NCI-H1092 (cell line): ENCODE data around the gene NUP107.

Source experiments
- DNase-seq: peaks from one replicate; lab custom pipeline; 2025; lab: John Stamatoyannopoulos, UW

The NUP107 gene

DNA sequence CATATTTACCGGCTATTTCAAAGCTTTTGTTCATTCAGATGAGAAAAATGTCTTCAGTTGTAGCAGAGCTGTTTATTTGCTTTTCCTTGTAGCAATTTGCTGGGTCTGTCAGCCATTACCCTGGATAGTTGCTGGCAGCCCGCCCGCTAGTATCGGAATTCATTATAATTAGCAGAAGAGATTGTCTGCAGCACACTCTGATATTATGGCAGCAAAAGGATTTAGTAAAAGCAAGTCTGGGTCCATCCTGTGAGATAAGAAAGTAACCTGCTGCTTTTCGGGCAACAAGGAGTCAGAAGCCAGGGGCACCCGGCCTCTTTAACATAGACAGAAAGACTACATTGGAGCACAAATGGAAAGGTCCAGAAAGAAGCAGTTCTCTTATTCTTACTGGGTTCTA, 53.1 kb downstream of the NUP107 start:
- DNase-seq: no peak

DNA sequence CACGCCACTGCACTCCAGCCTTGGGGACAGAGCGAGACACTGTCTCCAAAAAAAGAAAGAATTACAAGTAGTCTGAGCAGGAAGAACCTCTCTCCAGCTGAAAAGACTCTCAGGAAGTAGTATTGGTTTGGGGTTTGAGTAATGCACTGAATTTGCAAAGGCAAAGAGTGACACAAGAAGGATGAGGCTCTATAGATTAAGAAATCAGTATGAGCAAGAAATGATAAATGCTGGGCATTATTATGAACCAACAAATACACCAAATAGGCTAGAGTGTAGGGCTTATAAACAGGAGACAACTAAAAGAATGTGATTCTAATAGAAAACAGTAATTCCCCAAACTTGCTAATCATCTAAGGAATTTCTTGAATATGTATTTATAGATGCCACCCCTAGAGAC, 56.6 kb downstream of the NUP107 start:
- no peak for DNase-seq

DNA sequence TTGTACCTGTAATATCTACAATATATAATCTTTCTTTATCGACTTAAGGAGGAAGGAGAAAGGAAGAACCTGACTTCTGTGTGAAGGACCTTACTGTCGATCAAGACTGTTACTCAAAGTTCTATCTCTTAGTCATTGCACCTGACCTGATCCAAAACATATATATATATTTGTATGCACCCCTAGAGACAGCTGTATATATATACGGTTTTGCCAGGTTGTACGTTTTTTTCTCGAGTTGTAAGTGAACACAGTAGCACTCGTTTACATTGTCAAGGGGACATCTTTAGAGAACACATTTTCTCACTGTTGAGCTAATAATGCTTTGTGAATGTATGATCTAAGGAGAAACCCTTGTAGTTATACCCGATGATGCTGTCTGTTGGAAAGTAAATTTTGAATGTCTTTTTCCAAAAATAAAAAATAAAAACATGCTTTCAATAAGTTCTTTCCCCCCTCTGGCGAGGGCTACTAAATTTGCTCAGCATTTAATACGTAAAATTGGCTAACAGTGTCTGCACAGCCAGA, 58.7 kb downstream of the NUP107 start:
- no peak for DNase-seq

DNA sequence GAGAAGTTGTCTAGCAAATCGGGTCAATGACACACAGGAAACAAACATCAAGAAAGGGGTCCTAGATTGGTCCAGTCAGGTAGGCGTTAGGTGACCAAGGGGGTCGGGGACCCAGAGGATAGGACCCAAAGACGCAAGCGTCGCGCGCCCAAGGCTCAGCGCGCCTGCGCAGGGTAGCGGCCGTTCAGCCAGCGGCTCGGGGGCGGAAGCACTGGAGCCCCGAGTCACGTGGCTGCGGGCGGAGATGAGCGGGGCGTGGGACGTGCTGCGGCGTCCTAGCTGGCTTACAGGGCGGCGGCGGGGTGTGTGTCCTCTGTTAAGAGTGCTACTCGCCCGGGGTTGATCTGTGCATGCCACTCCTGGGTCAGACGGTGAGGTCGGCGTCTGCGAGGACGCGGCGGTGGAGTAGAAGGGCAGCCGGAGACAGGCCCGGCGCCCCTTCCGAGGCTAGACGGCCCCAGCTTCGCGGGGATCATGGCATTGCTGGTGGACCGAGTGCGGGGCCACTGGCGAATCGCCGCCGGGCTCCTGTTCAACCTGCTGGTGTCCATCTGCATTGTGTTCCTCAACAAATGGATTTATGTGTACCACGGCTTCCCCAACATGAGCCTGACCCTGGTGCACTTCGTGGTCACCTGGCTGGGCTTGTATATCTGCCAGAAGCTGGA, 59.3 kb downstream of the NUP107 start, which contains the start of gene SLC35E3:
TSS of gene SLC35E3 (plus strand) at position 273 of the 668 bp plus-strand sequence. CDS start at position 475, 202 bp downstream.
- DNase-seq: peak; percentile 88

DNA sequence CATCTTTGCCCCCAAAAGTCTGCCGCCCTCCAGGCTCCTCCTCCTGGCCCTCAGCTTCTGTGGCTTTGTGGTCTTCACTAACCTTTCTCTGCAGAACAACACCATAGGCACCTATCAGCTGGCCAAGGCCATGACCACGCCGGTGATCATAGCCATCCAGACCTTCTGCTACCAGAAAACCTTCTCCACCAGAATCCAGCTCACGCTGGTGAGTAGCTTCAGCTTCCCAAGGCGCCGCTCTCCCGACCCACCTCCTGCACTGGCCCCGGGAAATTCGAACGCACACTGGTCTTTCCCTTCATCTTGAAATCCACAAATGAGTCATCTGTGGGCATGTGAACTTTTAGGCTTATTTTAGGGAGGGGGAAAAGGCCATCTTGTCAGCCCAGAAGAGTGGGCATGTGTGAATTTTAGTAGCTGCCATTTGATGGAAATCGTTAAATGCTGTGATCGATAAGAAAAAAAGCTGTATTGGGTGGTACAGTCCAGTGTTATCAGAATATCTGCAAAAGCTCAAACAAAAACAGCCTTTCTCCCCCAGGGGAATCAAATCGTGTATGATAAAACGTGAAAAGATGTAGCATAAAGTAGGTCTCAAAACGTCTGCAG, 59.9 kb downstream of the NUP107 start:
- DNase-seq: peak; percentile 16

DNA sequence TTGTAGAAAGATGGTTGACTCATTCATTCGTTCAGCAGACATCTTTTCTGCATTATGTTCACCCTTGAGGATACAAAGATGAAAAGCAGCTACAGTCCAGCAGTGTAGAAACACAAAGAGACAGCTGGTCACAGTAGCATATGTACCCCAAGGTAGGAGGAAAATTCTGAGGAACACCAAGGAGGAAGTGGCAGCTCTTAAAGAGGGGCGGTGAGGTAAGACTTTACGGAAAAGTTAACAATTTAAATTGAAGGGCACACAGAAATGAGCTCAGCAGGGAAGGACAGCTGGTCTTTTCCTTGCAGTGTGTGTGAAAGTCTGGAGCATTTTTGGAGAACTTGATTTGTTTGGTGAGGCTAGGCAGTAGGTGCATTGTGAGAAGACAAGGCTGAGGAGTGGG, 62.7 kb downstream of the NUP107 start:
- DNase-seq: no peak

DNA sequence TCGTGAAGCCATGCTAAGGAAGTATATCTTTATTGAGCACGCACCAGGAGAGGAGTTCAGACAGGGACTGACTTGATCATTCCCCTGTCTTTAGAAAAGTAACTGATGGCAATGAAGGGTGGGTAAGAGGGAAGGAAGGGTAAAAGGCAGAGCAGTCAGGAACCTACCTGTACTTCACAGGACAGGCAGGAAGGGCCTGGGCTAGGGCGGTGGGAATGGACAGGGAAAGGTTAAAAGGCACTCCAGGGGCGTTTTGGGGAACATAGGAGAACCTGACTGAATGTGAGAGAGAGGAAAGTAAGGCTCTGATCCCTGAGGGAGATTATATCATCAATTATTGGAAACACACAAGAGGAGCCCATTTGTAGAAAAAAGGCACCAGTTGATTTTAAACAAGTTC, 63.1 kb downstream of the NUP107 start:
- no peak for DNase-seq

DNA sequence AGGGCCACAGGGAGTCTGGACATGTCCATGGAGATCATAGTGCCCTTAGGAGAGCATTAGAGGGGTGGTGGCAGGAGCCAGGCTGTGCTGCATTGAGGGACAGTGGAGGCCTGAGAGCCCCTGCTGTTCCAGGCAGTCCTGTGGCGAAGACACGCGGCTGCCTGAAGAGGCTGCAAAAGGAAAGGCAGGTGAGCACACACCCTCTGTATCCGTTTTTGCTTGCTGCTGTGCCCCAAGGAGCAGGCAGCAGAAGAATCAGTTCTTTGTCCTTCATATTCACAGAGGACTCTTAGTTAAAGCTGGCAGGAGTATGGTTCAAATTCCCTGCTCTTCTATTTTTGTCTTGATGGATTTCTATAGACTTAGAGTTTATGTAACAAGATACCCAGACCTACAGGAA, 63.7 kb downstream of the NUP107 start:
- no peak for DNase-seq

DNA sequence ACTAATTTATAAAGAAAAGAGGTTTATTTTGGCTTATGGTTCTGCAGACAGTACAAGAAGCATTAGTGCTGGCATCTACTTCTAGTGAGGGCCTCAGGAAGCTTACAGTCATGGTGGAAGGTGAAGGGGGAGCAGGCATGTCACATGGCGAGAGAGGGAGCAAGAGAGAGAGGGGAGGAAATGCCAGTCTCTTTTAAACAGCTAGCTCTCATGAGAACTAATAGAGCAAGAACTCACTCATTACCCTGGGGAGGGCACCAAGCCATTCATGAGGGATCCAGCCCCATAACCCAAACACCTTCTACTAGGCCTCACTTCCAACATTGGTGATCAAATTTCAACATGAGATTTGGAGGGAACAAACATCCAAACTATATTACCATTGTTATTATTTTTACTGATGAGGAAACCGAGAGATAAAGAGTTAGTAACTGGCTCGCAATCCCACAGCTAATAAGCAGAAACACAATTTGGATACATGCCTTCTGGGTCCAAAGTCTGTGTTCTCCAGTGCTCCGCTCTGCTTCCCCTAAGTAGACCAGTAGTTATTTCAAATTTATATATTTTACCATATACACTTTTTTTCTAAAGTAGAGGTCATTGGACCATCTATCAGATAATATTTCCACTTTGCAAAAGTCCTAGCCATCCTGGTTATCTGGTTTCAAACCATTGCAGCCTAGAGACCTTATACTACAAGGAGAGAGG, 68.9 kb downstream of the NUP107 start:
- DNase-seq: no peak

DNA sequence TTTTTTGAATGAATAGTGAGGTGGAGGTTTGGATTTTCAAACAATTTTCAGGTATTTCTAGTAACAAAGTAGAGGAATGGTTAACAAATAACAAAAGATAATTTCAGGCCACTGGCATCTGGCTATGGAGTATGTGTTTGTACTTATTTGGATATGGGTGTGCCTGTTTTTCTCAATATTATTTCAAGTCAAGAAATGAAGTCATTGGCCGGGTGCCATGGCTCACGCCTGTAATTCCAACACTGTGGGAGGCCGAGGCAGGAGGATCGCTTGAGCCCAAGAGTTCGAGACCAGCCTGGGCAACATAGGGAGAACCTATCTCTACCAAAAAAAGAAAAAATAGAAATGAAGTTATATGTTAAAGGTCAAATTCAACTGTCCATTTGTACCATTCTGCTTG, 73.1 kb downstream of the NUP107 start:
- DNase-seq: no peak

DNA sequence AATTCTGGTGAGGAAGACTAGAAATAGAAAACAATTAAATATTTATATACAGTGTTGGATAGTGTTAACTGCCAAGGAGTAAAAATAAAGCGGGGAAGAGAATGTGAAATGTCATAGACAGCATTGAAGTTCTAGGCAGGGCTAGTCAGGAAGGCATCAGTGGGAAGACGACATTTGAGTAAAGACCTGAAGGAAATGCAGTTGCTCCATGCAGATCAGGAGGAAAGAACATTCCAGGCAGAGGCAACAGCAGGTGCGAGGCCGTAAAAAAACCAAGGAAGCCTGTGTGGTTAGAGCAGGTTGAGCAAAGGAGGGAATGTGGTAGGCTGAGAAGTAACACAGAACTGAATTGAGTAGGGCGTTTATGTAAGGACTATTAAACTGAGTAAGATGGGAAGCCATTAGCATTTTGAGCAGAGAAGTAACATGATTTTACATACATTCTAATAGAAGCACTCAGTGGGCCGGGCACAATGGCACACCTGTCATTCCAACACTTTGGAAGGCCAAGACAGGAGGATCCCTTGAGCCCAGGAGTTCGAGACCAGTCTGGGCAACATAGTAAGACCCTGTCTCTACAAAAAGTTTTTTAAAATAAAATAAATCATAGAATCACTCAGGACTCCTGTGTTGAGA, 74.1 kb downstream of the NUP107 start:
- no peak for DNase-seq

DNA sequence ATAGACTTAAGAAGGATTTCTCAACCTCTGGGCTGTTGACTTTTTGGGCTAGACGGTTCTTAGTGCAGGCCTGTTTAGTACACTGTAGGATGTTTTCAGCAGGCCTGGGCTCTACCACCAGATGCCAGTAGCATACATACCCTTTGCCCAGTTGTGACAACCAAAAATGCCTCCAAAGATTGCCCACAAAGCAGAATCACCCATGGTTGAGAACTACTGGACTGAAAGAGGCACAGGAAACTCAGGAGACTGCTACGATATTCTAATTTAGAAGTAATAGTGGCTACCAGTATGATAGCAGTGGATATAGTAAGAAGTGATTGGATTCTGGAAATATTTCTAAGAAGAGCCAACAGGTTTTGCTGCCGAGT, 74.6 kb downstream of the NUP107 start:
- no peak for DNase-seq

DNA sequence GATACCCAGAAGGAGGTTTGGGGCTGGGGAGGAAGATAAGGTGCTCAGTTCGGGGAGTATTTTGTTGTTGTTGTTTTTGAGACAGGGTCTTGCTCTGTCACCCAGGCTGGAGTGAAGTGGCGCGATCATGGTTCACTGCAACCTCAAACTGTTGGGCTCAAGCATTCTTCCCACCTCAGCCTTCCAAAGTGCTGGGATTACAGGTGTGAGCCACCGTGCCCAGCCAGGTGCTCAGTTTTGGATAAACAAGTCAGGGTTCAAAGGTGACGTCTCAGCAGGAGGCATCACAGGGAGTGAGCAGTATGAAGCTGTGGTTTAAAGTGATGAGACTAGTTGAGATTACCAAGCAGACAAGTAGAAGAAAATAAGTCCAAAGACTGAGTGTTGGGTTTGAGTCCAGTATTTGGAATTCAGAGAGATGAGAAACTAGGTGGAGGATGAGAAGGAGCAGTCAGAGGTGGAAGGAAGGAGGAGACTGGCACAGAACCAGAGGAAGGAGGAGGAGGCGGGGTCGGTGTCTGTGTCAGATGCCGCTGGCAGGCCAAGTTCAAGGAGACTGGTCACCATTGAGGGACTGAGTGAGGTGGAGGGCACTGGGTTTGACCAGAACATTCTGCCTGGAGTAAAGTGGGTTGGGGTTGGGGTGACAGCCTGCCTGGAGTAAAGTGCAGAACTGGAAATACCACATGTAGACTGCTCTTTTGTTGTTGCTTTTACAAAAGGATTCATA, 75.3 kb downstream of the NUP107 start:
- DNase-seq: no peak

DNA sequence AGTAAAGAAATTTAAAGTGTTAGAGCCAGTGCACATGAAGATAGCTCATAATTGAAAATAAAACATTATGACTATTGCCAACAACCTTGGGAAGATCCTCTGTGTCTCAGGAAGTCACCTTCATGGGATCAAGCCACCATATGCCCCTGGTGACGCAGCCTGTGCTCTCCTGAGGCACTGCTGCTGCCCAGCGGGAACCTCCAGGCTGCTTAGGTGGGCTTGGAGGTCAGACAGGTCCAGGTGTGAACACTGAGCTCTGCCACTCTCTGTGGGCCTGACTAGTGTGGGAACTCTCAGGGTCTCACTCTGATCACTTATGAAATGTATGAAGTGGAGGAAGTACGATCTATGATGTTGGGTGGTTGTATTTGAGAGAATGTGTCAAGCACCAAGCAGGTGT, 75.9 kb downstream of the NUP107 start:
- DNase-seq: no peak

DNA sequence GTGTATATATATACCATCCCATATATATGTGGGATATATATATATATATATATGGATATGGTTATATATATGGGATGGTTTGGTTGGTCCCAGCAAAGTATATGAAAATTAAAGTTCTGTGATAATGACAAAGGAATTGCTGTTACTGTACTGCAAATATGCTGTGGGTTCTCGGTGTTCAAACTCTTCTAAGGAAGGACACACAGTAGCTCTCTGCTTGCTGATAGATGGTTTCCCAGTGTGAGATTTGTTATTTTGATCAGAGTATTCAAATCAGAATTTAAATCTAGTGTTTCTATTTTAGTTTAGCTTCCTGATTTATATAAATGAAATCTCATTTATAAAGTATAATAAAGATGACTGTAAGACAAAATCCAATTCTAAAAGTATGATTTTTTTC, 78.9 kb downstream of the NUP107 start:
- no peak for DNase-seq

DNA sequence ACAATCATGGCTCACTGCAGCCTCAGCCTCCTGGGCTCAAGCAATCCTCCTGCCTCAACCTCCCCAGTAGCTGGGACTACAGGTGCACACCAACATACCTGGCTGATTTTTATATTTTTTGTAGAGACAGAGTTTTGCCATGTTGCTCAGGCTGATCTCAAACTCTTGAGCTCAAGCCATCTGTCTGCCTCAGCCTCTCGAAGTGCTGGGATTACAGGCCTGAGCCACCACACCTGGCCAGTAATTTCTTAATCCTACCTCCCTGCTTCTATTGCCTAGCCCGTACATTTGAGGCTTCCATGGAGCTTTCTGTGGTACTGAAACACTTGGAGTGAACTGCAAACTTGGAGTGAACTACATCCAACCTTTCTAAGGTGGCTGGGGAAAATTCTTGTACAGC, 79.9 kb downstream of the NUP107 start:
- DNase-seq: no peak

DNA sequence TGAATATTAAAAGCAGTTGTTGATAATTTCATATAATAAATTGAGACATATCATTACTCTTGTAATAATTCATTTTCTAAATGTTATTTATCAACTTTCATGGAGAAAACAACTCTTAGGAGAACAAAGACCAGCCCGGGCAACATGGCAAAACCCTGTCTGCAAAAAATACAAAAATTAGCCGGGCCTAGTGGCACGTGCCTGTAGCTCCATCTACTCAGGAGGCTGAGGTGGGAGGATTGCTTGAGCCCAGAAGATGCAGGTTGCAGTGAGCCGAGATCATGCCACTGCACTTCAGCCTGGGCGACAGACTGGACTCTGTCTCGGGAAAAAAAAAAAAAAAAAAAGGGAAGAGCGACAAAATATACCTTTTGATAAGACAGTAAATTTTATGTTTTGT, 80.4 kb downstream of the NUP107 start:
- DNase-seq: no peak

DNA sequence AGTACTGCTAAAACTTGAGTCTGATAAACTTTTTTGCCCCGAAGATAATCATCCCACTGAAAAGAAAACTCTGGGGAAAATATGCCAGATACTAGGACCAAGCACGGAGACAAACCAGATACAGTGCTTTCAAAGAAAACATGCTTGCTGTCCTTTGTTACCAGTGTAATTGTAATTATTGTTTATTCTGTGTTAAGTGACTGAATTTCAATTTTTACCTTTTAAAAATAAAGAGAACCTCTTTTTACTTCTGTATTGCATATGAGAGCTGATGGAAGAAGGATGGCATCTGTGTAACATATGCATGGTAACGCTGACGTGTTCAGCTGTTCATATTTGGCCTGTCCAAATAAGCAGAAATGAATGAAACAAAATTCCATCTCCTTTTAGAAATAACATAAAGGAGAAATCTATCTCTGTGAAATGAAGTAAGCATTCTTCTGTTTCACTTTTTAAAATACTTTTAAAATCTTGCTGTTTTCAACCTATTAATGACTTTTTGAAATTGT, 81.7 kb downstream of the NUP107 start:
- no peak for DNase-seq

DNA sequence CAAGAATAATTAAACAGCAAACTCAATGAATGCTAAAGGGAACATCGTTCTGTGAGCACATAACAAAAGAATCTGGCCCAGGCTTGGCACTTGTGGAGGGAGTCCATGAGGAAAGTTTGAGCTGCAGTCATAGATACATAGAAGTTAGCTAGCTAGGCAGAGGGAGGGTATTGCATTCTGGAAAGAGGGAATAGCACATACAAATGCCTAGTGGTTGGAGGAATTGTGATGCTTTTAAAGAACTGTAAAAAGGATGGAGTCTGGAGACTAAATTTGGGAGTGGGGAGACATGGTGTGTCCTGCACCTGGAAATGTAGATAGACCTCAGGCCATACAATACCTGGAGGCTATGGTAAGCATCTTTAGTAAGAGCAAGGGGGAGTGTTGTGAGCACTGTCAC, 83.2 kb downstream of the NUP107 start:
- no peak for DNase-seq

DNA sequence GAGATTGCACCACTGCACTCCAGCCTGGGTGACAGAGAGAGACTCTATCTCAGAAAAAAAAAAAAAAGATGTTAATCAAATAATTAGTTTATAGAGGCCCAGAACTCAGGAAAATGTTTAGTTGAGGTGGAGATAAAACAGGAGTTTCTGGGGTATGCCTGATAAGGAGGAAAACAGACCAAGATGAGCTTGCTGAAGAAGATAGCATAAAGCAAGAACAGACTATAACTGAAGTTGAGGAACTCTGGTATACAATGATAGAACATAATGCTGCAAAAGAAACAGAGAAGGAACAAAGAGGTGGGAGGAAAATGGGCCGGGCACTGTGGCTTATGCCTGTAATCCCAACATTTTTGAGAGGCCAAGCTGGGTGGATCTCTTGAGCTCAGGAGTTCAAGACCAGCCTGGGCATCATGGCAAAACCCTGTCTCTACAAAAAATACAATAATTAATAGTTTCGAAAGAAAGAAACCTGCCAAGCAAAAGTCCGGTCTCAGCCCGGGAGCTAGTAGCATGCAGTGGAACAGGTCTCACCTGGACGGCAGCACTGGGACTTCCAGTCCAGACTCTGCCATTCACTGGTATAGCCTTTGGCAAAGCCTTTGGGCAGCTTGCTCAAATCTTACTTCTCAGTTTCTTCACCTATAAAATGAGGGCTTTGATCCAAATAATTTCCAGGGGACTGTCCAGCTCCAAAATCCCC, 84.6 kb downstream of the NUP107 start:
- DNase-seq: no peak

DNA sequence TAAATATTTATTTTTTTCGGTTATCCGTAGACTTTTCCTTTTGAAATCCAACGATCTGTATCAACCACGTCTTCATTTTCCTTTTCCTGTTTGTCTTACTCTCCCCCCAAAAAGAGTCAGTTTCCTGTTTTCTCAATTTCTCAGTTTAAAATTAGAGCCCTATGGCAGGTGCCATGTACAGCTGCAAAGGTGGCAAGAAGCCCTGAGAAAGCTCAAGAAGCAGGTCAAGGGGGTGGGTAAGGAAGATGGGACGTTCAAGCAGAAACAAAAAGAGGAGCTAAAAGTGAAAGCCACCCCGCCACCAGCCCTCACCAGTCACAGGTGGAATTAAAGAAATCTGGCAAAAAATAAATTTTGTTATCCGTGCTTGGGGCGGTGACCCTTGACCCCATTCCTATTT, 85.9 kb downstream of the NUP107 start:
- DNase-seq: no peak
